Body of pancreas (tissue), 4 donors: ENCODE measurements around the gene SHROOM2. TPM values are rescaled to one million over a fixed set of nuclear protein-coding genes. Genes with fewer than 3 reads are reported as not detected.

Experiments used
- ATAC-seq: fragments of 150-250 bp; one replicate; pipeline ENCODE4 v1.9.1; 2016
- DNase-seq, 4 donors: peaks; one replicate each; pipeline ENCODE4 v3.0.0-alpha.2; 2019
- H3K27ac ChIP-seq, 4 donors: fragments of 200-600 bp; sonication (generic); 1 replicate in 3 of 4; 2 replicates in 1 of 4; pipeline versions ENCODE4 v1.5.1 to v1.6.1; 2016 to 2019; ENCODE audit warnings: mild to moderate bottlenecking in 1 of 4, mixed read lengths in 1 of 4, moderate library complexity in 1 of 4
- H3K27me3 ChIP-seq, 2 donors: fragments of 200-600 bp; sonication (generic); one replicate each; pipeline ENCODE4 v1.6.0; 2016; ENCODE audit warnings: mild to moderate bottlenecking in 1 of 2
- H3K36me3 ChIP-seq, 2 donors: fragments of 200-600 bp; sonication (generic); replicated peaks in 1 of 2; 2 replicates each; pipeline ENCODE4 v1.5.1; 2016; ENCODE audit warnings: low read depth in 2 of 2; ENCODE audit not compliant: insufficient read depth in 1 of 2
- H3K4me1 ChIP-seq: fragments of 200-600 bp; sonication (generic); one replicate; pipeline ENCODE4 v1.6.0; 2016
- H3K4me3 ChIP-seq, 2 donors: fragments of 200-600 bp; sonication (generic); 1 replicate in 1 of 2; 2 replicates in 1 of 2; pipeline ENCODE4 v1.5.1; 2016 to 2019
- H3K9me3 ChIP-seq, 3 donors: fragments of 200-600 bp; sonication (generic); 1 replicate in 2 of 3; 2 replicates in 1 of 3; pipeline ENCODE4 v1.5.1; 2016
- POLR2A ChIP-seq, 3 donors: fragments of 450-650 bp; IDR thresholded peaks; one replicate each; pipeline ENCODE4 v1.6.1; 2016; ENCODE audit warnings: antibody characterized with exemption in 3 of 3, mild to moderate bottlenecking in 2 of 3
- WGBS, 2 donors: methylation state at CpG; one replicate each; pipeline ENCODE4 v1.1.5; 2017; 5-methylcytosine and 5-hydroxymethylcytosine counted together
- intact Hi-C: fragments of 100-400 bp; cut with DNase I; formaldehyde crosslinking; loops from one replicate; pipeline ENCODE4 v1.15.1; 2023
- total RNA-seq, 2 donors: library from RNA; depleted of rRNA; stranded (reverse); fragments of >200 nt; gene quantifications; one replicate each; pipeline ENCODE4 v1.1.0, GENCODE V29; 2016
- TF ChIP-seq, protein P1 (sequence below), 7 experiments: fragments of 450-650 bp in 4 of 7; fragments of 200-600 bp in 3 of 7; sonication (generic) in 3 of 7; IDR thresholded peaks; one replicate each; pipeline ENCODE4 v1.5.1; 2016 to 2019; ENCODE audit warnings: antibody characterized with exemption in 7 of 7

Gene SHROOM2
- total RNA-seq, 2 donors from 2014 or later = 9.9 TPM

DNA sequence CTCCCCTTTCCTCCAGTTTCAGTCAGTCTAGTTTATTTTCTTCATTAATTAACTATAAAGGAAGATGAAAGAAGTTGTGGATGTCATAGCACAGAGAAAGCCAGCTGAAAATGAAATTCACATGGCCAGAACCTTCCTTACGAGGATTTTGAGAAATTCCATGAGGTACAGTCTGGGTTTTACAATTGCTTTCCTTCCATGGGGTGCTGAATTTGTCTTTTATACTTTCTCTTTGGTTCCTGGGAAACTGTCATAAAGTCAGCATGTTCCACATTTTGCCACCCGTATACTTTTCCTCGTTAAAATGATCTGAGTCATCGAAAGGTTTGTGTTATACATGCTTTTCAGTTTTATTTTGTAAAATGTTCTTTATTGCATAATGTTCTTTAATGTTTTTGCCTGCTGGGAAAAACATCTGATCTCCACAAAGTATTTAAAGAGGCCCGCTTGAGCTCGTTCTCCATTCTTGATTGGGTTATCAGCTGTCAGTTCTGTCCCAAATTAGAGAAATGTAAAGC is 102.8 kb downstream of the SHROOM2 start:
- ATAC-seq (no peak), DNase-seq (no peak)
- intact Hi-C loops = no loop called here
- no peaks in the 10 kb centered on the region for H3K4me1 ChIP-seq
- no peak overlapping the region for H3K4me3 ChIP-seq
- TF ChIP-seq, protein P1, sequence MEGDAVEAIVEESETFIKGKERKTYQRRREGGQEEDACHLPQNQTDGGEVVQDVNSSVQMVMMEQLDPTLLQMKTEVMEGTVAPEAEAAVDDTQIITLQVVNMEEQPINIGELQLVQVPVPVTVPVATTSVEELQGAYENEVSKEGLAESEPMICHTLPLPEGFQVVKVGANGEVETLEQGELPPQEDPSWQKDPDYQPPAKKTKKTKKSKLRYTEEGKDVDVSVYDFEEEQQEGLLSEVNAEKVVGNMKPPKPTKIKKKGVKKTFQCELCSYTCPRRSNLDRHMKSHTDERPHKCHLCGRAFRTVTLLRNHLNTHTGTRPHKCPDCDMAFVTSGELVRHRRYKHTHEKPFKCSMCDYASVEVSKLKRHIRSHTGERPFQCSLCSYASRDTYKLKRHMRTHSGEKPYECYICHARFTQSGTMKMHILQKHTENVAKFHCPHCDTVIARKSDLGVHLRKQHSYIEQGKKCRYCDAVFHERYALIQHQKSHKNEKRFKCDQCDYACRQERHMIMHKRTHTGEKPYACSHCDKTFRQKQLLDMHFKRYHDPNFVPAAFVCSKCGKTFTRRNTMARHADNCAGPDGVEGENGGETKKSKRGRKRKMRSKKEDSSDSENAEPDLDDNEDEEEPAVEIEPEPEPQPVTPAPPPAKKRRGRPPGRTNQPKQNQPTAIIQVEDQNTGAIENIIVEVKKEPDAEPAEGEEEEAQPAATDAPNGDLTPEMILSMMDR (IDR thresholded peaks at IDR 0.05) = no peak
- TF ChIP-seq POLR2A (IDR thresholded peaks at IDR 0.05) = no peak
- no peaks in the 10 kb centered on the region for H3K36me3 ChIP-seq
- 94 to 95% methylated on average over 6 of the region's 6 CpGs for WGBS, 2 donors
- H3K27ac ChIP-seq = no peak overlapping the region
- no peaks in the 10 kb centered on the region for H3K9me3 ChIP-seq
- no peaks in the 10 kb centered on the region for H3K27me3 ChIP-seq

- intact Hi-C loops = no loop called here
- TF ChIP-seq, protein P1 (IDR thresholded peaks at IDR 0.05) = no peak
- no peak for TF ChIP-seq POLR2A (IDR thresholded peaks at IDR 0.05)
- WGBS, 2 donors = 82% methylated on average over 3 to 20 of the region's 24 CpGs
- DNase-seq (no peak), ATAC-seq (no peak)
- H3K36me3 ChIP-seq = no peaks in the 10 kb centered on the region
- H3K4me1 ChIP-seq = no peaks in the 10 kb centered on the region
- no peak overlapping the region for H3K4me3 ChIP-seq
- H3K9me3 ChIP-seq = no peaks in the 10 kb centered on the region
- no peak overlapping the region for H3K27ac ChIP-seq
- no peaks in the 10 kb centered on the region for H3K27me3 ChIP-seq
These were observed 104.5 kb downstream of the SHROOM2 start for GRCh38 chrX:9890681-9891091.

GRCh38 chrX:9895225-9895912 is 109.1 kb downstream of the SHROOM2 start:
- Histone ChIP-seq H3K27ac (no peak overlapping the region), H3K36me3 (no peaks in the 10 kb centered on the region), H3K4me1 (no peaks in the 10 kb centered on the region), H3K9me3 (no peaks in the 10 kb centered on the region), H3K4me3 (no peak overlapping the region), H3K27me3 (no peaks in the 10 kb centered on the region)
- WGBS, 2 donors = 90 to 92% methylated on average over 2 to 9 of the region's 36 CpGs
- DNase-seq (no peak), ATAC-seq (no peak)
- no peak for TF ChIP-seq POLR2A (IDR thresholded peaks at IDR 0.05)
- TF ChIP-seq, protein P1 (IDR thresholded peaks at IDR 0.05) = no peak
- intact Hi-C loops = no loop called here

GRCh38 chrX:9897761-9898161 is 111.5 kb downstream of the SHROOM2 start:
- TF ChIP-seq, protein P1 (IDR thresholded peaks at IDR 0.05) = no peak
- no peak for TF ChIP-seq POLR2A (IDR thresholded peaks at IDR 0.05)
- no peaks in the 10 kb centered on the region for H3K9me3 ChIP-seq
- 88 to 98% methylated on average over 5 to 6 of the region's 6 CpGs for WGBS, 2 donors
- intact Hi-C loops = no loop called here
- DNase-seq (no peak), ATAC-seq (no peak)
- no peak overlapping the region for H3K4me3 ChIP-seq
- H3K27me3 ChIP-seq = no peaks in the 10 kb centered on the region
- H3K36me3 ChIP-seq = no peaks in the 10 kb centered on the region
- H3K27ac ChIP-seq = no peak overlapping the region
- no peaks in the 10 kb centered on the region for H3K4me1 ChIP-seq

GRCh38 chrX:9899640-9900111 is 113.4 kb downstream of the SHROOM2 start:
- Histone ChIP-seq H3K27me3 (no peaks in the 10 kb centered on the region), H3K4me1 (no peaks in the 10 kb centered on the region), H3K36me3 (no peaks in the 10 kb centered on the region), H3K4me3 (no peak overlapping the region), H3K27ac (no peak overlapping the region), H3K9me3 (no peaks in the 10 kb centered on the region)
- intact Hi-C loops = no loop called here
- 62 to 91% methylated on average over 5 to 15 of the region's 17 CpGs for WGBS, 2 donors
- no peak for ATAC-seq
- DNase-seq = no peak
- TF ChIP-seq POLR2A (IDR thresholded peaks at IDR 0.05) = no peak
- TF ChIP-seq, protein P1 (IDR thresholded peaks at IDR 0.05) = no peak
